ENCODE measurements around the gene SYNJ2. TPM values are rescaled to one million over a fixed set of nuclear protein-coding genes. Genes with fewer than 3 reads are reported as not detected.
A peak's percentile ranks its signal among the peaks of the same experiment; 100 is the strongest.

The SYNJ2 gene
- total RNA-seq, 2 donors from 2014 or later, result 30.6 to 48.5 TPM

DNA sequence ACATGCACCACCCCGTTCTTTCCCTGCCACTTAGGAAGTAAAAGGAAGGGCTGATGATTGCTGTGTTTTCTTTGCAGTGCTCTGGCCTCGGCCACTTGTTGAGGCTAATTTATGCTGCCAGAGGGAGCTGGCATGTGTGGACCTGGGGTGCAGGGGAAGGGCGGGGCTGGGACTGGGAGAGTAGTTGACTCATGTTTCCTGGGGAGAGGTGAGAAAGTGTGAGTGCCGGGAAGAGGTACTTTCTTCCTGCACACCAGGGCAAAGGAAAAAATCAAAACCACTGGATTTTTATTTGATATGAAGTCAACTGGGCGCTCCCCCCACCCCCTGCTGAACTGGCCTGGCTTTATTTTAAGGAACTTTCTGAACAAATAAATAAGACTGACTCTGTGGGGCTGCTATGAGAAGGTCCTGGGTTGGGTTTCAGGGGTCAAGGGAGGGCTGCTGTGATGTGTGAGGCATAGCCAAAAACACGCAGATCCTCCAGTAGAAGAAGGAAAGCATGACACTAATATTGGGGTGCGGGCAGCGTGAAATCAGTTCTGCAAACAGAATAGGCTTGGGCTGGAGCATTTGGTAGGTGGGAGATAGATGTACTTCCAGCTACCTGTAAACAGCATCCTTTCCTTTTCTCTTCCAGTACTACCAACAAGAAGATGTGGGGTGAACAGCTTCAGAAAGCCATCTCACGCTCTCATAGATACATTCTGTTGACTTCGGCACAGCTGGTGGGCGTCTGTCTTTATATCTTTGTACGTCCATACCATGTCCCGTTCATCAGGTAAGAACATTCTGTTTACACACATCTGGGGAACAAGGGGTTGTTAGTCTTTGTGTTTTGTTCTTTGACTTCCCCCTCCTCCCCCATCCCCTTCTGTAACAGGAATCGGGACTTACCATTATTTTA, 87.5 kb downstream of the SYNJ2 start:
- no peaks in the 10 kb centered on the region for H3K9me3 ChIP-seq
- ATAC-seq (ENCODE audit: insufficient number of reproducible peaks, low FRiP score, low read depth) (no peak), DNase-seq (ENCODE audit: low spot score) (peak; percentile 77)
- no peaks in the 10 kb centered on the region for H3K27me3 ChIP-seq (replicated peaks; ENCODE audit: insufficient read depth)
- H3K4me1 ChIP-seq (ENCODE audit: control insufficient read depth in 1 of 2, low read depth in 2 of 2), result peaks cover 9 to 20% of the 10 kb centered on the region in 2 donors
- no peak overlapping the region for H3K4me3 ChIP-seq
- peak overlapping the region; percentile 60 for H3K27ac ChIP-seq
- peaks cover 7% of the 10 kb centered on the region for H3K36me3 ChIP-seq
- TF ChIP-seq, protein P1, sequence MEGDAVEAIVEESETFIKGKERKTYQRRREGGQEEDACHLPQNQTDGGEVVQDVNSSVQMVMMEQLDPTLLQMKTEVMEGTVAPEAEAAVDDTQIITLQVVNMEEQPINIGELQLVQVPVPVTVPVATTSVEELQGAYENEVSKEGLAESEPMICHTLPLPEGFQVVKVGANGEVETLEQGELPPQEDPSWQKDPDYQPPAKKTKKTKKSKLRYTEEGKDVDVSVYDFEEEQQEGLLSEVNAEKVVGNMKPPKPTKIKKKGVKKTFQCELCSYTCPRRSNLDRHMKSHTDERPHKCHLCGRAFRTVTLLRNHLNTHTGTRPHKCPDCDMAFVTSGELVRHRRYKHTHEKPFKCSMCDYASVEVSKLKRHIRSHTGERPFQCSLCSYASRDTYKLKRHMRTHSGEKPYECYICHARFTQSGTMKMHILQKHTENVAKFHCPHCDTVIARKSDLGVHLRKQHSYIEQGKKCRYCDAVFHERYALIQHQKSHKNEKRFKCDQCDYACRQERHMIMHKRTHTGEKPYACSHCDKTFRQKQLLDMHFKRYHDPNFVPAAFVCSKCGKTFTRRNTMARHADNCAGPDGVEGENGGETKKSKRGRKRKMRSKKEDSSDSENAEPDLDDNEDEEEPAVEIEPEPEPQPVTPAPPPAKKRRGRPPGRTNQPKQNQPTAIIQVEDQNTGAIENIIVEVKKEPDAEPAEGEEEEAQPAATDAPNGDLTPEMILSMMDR (IDR thresholded peaks at IDR 0.05), result no peak

DNA sequence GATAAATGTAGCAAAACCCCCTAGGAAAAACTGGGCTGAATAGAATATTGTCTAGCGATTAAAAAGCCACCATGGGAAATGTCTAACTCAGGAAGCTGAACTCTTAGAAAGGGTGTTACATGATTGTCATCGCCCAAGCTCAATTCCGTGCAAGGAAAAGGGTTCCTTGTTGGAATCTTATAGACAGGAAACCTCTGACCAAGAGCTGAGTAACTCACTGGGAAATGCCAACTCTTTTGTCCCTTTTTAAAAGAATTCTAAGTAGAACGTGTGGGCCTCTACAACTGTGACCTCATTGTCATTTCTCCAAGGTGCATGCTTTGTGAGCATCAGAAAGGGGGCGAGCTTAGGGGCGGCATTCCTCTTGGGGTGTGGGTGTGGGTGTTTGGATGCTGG, 88.1 kb downstream of the SYNJ2 start:
- TF ChIP-seq, protein P1 (IDR thresholded peaks at IDR 0.05), result no peak
- H3K9me3 ChIP-seq, result no peaks in the 10 kb centered on the region
- DNase-seq (ENCODE audit: low spot score), result no peak
- peaks cover 12% of the 10 kb centered on the region for H3K36me3 ChIP-seq
- H3K27me3 ChIP-seq (replicated peaks; ENCODE audit: insufficient read depth), result no peaks in the 10 kb centered on the region
- H3K27ac ChIP-seq, result peak overlapping the region; percentile 60
- H3K4me1 ChIP-seq (ENCODE audit: control insufficient read depth in 1 of 2, low read depth in 2 of 2), result peaks cover 9 to 20% of the 10 kb centered on the region in 2 donors
- no peak for ATAC-seq (ENCODE audit: insufficient number of reproducible peaks, low FRiP score, low read depth)
- H3K4me3 ChIP-seq, result no peak overlapping the region

- TF ChIP-seq, protein P1 (IDR thresholded peaks at IDR 0.05), result no peak
- H3K9me3 ChIP-seq, result no peaks in the 10 kb centered on the region
- H3K4me3 ChIP-seq, result no peak overlapping the region
- no peak for ATAC-seq (ENCODE audit: insufficient number of reproducible peaks, low FRiP score, low read depth)
- no peak for DNase-seq (ENCODE audit: low spot score)
- peaks cover 9 to 20% of the 10 kb centered on the region in 2 donors for H3K4me1 ChIP-seq (ENCODE audit: control insufficient read depth in 1 of 2, low read depth in 2 of 2)
- peak overlapping the region in 1 of 2 donors; percentile 60 for H3K27ac ChIP-seq
- peaks cover 12% of the 10 kb centered on the region for H3K36me3 ChIP-seq
- no peaks in the 10 kb centered on the region for H3K27me3 ChIP-seq (replicated peaks; ENCODE audit: insufficient read depth)
Measured at GRCh38 chr6:158070513-158070912, 88.8 kb downstream of the SYNJ2 start.

GRCh38 chr6:158071121-158072082, 89.7 kb downstream of the SYNJ2 start:
- no peaks in the 10 kb centered on the region for H3K27me3 ChIP-seq (replicated peaks; ENCODE audit: insufficient read depth)
- H3K4me3 ChIP-seq, result no peak overlapping the region
- H3K36me3 ChIP-seq, result peaks cover 15% of the 10 kb centered on the region
- H3K27ac ChIP-seq, result no peak overlapping the region
- H3K9me3 ChIP-seq, result no peaks in the 10 kb centered on the region
- TF ChIP-seq, protein P1 (IDR thresholded peaks at IDR 0.05), result no peak
- DNase-seq (ENCODE audit: low spot score) (no peak), ATAC-seq (ENCODE audit: insufficient number of reproducible peaks, low FRiP score, low read depth) (no peak)
- H3K4me1 ChIP-seq (ENCODE audit: control insufficient read depth in 1 of 2, low read depth in 2 of 2), result peaks cover 9 to 20% of the 10 kb centered on the region in 2 donors
